H1 (cell line): Measurements from ENCODE around the gene KRTAP10-7. TPM values are rescaled to one million over a fixed set of nuclear protein-coding genes. Genes with fewer than 3 reads are reported as not detected.
A peak's percentile ranks its signal among the peaks of the same experiment; 100 is the strongest.

ENCODE experiments used
- CTCF ChIA-PET: fragments of 300-600 bp; sonication (Branson Sonifier 250); formaldehyde crosslinking; loops from one replicate; lab custom pipeline; 2021; ENCODE audit not compliant: partially characterized antibody; lab: Charles Lee
- POLR2A ChIA-PET: fragments of 300-600 bp; sonication (Branson Sonifier 250); formaldehyde crosslinking; loops from one replicate; lab custom pipeline; 2021; ENCODE audit warnings: inconsistent platforms; ENCODE audit not compliant: partially characterized antibody; lab: Charles Lee
- DNase-seq, 2 experiments: peaks; one replicate each; pipeline versions ENCODE4 v3.0.0 to v3.0.0-alpha.2; 2010 to 2022; ENCODE audit warnings: low spot score in 2 of 2, low read depth in 1 of 2, mixed read lengths in 1 of 2
- FAIRE-seq: peaks from 2 replicates; lab custom pipeline; 2011; peaks lifted over from hg19 to GRCh38; lab: Jason Lieb, UNC
- H2AFZ ChIP-seq: 2 replicates; pipeline ENCODE4 v1.8.1; 2012; ENCODE audit warnings: low read length, inconsistent platforms
- H2AK5ac ChIP-seq: 2 replicates; pipeline ENCODE4 v1.6.1; 2013; ENCODE audit warnings: low read depth, low read length
- H2BK120ac ChIP-seq: replicated peaks from 2 replicates; pipeline ENCODE3; 2013; ENCODE audit warnings: low read depth, low read length, inconsistent platforms
- H2BK12ac ChIP-seq: 2 replicates; pipeline ENCODE4 v1.6.1; 2013; ENCODE audit warnings: low read depth, low read length
- H2BK15ac ChIP-seq: 2 replicates; pipeline ENCODE4 v1.6.1; 2013; ENCODE audit warnings: low read length
- H2BK20ac ChIP-seq: 2 replicates; pipeline ENCODE4 v1.6.1; 2013; ENCODE audit warnings: low read length
- H2BK5ac ChIP-seq: 2 replicates; pipeline ENCODE4 v1.6.1; 2013; ENCODE audit warnings: low read depth, low read length
- H3K14ac ChIP-seq: 2 replicates; pipeline ENCODE4 v1.6.1; 2013; ENCODE audit warnings: inconsistent platforms; ENCODE audit not compliant: insufficient read length
- H3K18ac ChIP-seq: 2 replicates; pipeline ENCODE4 v1.6.1; 2013; ENCODE audit warnings: low read length; ENCODE audit errors: extremely low read depth
- H3K23ac ChIP-seq: 2 replicates; pipeline ENCODE4 v1.6.1; 2013; ENCODE audit warnings: inconsistent platforms; ENCODE audit not compliant: insufficient read length
- H3K23me2 ChIP-seq: 2 replicates; pipeline ENCODE4 v1.6.1; 2013; ENCODE audit warnings: low read depth, low read length
- H3K27ac ChIP-seq: 2 replicates; pipeline ENCODE4 v1.6.1; 2011; ENCODE audit warnings: low read depth, low read length, inconsistent platforms
- H3K27me3 ChIP-seq, 4 experiments: replicated peaks in 1 of 4; 1 replicate in 1 of 4; 2 replicates in 3 of 4; pipeline versions ENCODE4 v1.6.1 to v1.8.1; 2011 to 2013; ENCODE audit warnings: low read length in 3 of 4, mild to moderate bottlenecking in 3 of 4, inconsistent platforms in 2 of 4, mixed read lengths in 2 of 4, moderate library complexity in 1 of 4; ENCODE audit not compliant: control insufficient read depth in 3 of 4, insufficient read depth in 3 of 4; ENCODE audit errors: extremely low read depth in 1 of 4
- H3K36me3 ChIP-seq, 4 experiments: 2 replicates each; pipeline versions ENCODE4 v1.6.1 to v1.8.1; 2011 to 2013; ENCODE audit warnings: mild to moderate bottlenecking in 4 of 4, low read length in 3 of 4, moderate library complexity in 2 of 4, control low read depth in 1 of 4, inconsistent platforms in 1 of 4; ENCODE audit not compliant: insufficient read depth in 4 of 4, control insufficient read depth in 2 of 4
- H3K4ac ChIP-seq: replicated peaks from 2 replicates; pipeline ENCODE3; 2013; ENCODE audit warnings: low read length, low read depth, mixed read lengths, inconsistent platforms; ENCODE audit not compliant: insufficient read length
- H3K4me1 ChIP-seq, 4 experiments: replicated peaks in 1 of 4; 1 replicate in 1 of 4; 2 replicates in 3 of 4; pipeline versions ENCODE4 v1.6.1 to v1.8.1; 2011 to 2013; ENCODE audit warnings: low read length in 3 of 4, inconsistent platforms in 2 of 4, mixed read lengths in 1 of 4; ENCODE audit not compliant: insufficient read depth in 4 of 4, control insufficient read depth in 3 of 4
- H3K4me2 ChIP-seq, 2 experiments: 2 replicates each; pipeline versions ENCODE4 v1.6.1 to v1.8.1; 2011 to 2013; ENCODE audit warnings: low read depth in 2 of 2, low read length in 2 of 2, control low read depth in 1 of 2, inconsistent platforms in 1 of 2, mild to moderate bottlenecking in 1 of 2; ENCODE audit not compliant: insufficient read depth in 1 of 2
- H3K4me3 ChIP-seq, 4 experiments: fragments of 200-600, 300-600 bp in 1 of 4; sonication (generic), shearing (Covaris generic), sonication (Bioruptor Twin) in 1 of 4; 2 replicates each; pipeline versions ENCODE4 v1.5.1 to v1.8.1; 2011 to 2016; ENCODE audit warnings: low read length in 4 of 4, low read depth in 3 of 4, control low read depth in 2 of 4, inconsistent platforms in 2 of 4, mild to moderate bottlenecking in 2 of 4, mixed read lengths in 1 of 4, moderate library complexity in 1 of 4; ENCODE audit not compliant: insufficient read depth in 2 of 4; ENCODE audit errors: extremely low read depth in 1 of 4
- H3K56ac ChIP-seq: replicated peaks from 2 replicates; pipeline ENCODE3; 2013; ENCODE audit warnings: low read depth, mild to moderate bottlenecking, mixed read lengths, low read length, inconsistent platforms; ENCODE audit not compliant: insufficient read length
- H3K79me1 ChIP-seq: 2 replicates; pipeline ENCODE4 v1.6.1; 2013; ENCODE audit warnings: low read depth, low read length, control low read depth
- H3K79me2 ChIP-seq, 2 experiments: 2 replicates each; pipeline versions ENCODE4 v1.6.1 to v1.8.1; 2012 to 2013; ENCODE audit warnings: low read length in 2 of 2, mild to moderate bottlenecking in 2 of 2, inconsistent platforms in 1 of 2; ENCODE audit not compliant: insufficient read depth in 2 of 2, control insufficient read depth in 1 of 2
- H3K9ac ChIP-seq, 4 experiments: replicated peaks in 1 of 4; 1 replicate in 1 of 4; 2 replicates in 3 of 4; pipeline versions ENCODE4 v1.6.1 to v1.8.1; 2011 to 2013; ENCODE audit warnings: low read depth in 3 of 4, low read length in 3 of 4, control low read depth in 2 of 4, mild to moderate bottlenecking in 2 of 4, moderate library complexity in 2 of 4, inconsistent platforms in 1 of 4; ENCODE audit errors: extremely low read depth in 1 of 4
- H3K9me3 ChIP-seq, 2 experiments: 2 replicates each; pipeline versions ENCODE4 v1.6.1 to v1.8.1; 2012 to 2013; ENCODE audit warnings: mild to moderate bottlenecking in 2 of 2, moderate library complexity in 2 of 2, control low read depth in 1 of 2, inconsistent platforms in 1 of 2, low read depth in 1 of 2, low read length in 1 of 2, mixed read lengths in 1 of 2; ENCODE audit not compliant: insufficient read depth in 2 of 2
- H4K20me1 ChIP-seq, 2 experiments: replicated peaks in 1 of 2; 2 replicates each; pipeline versions ENCODE3 to v1.8.1; 2011 to 2013; ENCODE audit warnings: inconsistent platforms in 2 of 2, low read length in 2 of 2, mild to moderate bottlenecking in 1 of 2; ENCODE audit not compliant: insufficient read depth in 2 of 2, control insufficient read depth in 1 of 2
- H4K5ac ChIP-seq: 2 replicates; pipeline ENCODE4 v1.6.1; 2013; ENCODE audit warnings: low read length, low read depth, mixed read lengths, inconsistent platforms; ENCODE audit not compliant: insufficient read length
- H4K8ac ChIP-seq: 2 replicates; pipeline ENCODE4 v1.8.0; 2013; ENCODE audit warnings: mild to moderate bottlenecking, moderate library complexity, low read length, inconsistent platforms; ENCODE audit not compliant: insufficient read depth; ENCODE audit errors: extremely low read depth
- H4K91ac ChIP-seq: replicated peaks from 2 replicates; pipeline ENCODE3; 2013; ENCODE audit warnings: low read length, mixed read lengths, inconsistent platforms; ENCODE audit not compliant: insufficient read length
- ASH2L ChIP-seq: fragments of 200-600, 300-600 bp; sonication (generic); IDR thresholded peaks from one replicate; pipeline ENCODE4 v1.7.1; 2017; ENCODE audit warnings: low read length
- POLR2AphosphoS5 ChIP-seq: IDR thresholded peaks from 2 replicates; pipeline ENCODE4 v1.6.1; 2011; ENCODE audit warnings: low read depth, low read length
- SIRT6 ChIP-seq: IDR thresholded peaks from one replicate; pipeline ENCODE4 v1.7.1; 2012; ENCODE audit warnings: low read length, inconsistent platforms
- WGBS, 2 experiments: shearing (Covaris generic) in 1 of 2; methylation state at CpG; one replicate each; pipeline versions ENCODE4 v1.1.6 to v1.1.7; 2013 to 2015; ENCODE audit warnings: low lambda C conversion rate in 2 of 2, mixed read lengths in 2 of 2, inconsistent platforms in 1 of 2, low coverage in 1 of 2, missing lambda C conversion rate in 1 of 2; ENCODE audit not compliant: insufficient replicate concordance in 2 of 2, insufficient coverage in 1 of 2, insufficient read length in 1 of 2; ENCODE audit errors: extremely low coverage in 1 of 2, missing lambda C conversion rate in 1 of 2; 5-methylcytosine and 5-hydroxymethylcytosine counted together
- polyA plus RNA-seq, 7 experiments: library from polyadenylated mRNA; depleted of rRNA in 3 of 7; stranded (reverse) in 5 of 7; unstranded in 2 of 7; fragments of >200 nt in 5 of 7; fragments of 200-250 nt in 2 of 7; gene quantifications; 1 replicate in 5 of 7; 2 replicates in 1 of 7; 4 replicates in 1 of 7; pipeline versions ENCODE4 v1.2.1 to v1.2.3, GENCODE V29; 2011 to 2013; ENCODE audit warnings: missing spikeins in 2 of 7, mixed read lengths in 2 of 7
- total RNA-seq: library from RNA; stranded (reverse); fragmentation: NEBNext Ultra II Directional; extraction: Animal tissue kit (Norgen Biotek cat#: 25700); gene quantifications from 2 replicates; pipeline ENCODE4 v1.2.1, GENCODE V29; 2021

The KRTAP10-7 gene
- total and polyA plus RNA-seq, 2 of the 8 experiments (the other 6 are each of a cell fraction or from before 2014, with no cell fraction given): not detected

DNA sequence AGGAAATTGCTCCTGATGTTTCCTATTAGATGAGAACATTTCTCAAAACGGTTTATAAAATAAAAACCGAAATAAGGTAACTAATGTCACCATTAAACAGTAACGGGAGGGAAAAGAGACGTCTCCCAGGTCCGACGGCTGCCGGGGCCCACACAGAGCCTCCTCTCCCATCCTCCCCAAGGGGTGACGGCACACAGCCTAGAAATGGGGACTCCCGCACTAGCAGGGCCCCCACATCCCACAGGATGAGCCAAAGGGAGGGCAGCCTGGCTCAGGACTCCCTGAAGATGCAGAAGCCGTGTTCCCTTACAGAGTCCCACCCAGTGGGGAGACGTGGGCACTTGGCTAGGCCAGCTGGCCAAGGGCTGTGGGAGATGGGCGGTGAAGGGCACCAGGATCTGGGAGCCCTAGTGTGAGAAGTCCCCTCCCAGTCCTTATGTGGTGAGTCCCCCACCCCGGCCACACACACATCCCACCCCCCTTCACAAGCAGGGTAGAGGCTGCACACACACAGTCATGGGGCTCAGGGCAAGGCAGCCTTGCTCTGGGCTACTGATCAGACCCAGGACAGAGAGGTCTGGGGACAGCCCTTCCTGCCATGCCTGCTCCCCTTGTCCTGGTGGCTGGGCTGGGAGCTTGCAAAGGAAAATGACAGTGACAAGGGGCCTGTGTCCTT lies 45.1 kb upstream of the KRTAP10-7 start:
- Histone ChIP-seq H3K4ac (peak overlapping the region; percentile 72), H2BK5ac (no peak overlapping the region), H2BK20ac (no peak overlapping the region), H3K4me3 (no peak overlapping the region), H3K79me2 (no peaks in the 10 kb centered on the region), H3K18ac (no peak overlapping the region), H2AFZ (no peak overlapping the region), H2BK12ac (peak overlapping the region; percentile 60; the same call in 1 of the 2 replicates), H4K8ac (no peak overlapping the region), H3K4me1 (peaks cover 2 to 16% (median 11%) of the 10 kb centered on the region in 4 experiments), H4K91ac (no peak overlapping the region), H3K79me1 (no peaks in the 10 kb centered on the region; the same call in 1 of the 2 replicates), H3K56ac (no peak overlapping the region), H3K36me3 (no peaks in the 10 kb centered on the region), H4K5ac (no peak overlapping the region), H2BK15ac (no peak overlapping the region), H3K14ac (no peak overlapping the region), H3K9me3 (no peaks in the 10 kb centered on the region), H2BK120ac (no peak overlapping the region), H2AK5ac (no peak overlapping the region), H3K23ac (no peak overlapping the region), H4K20me1 (no peaks in the 10 kb centered on the region), H3K4me2 (no peak overlapping the region), H3K27me3 (no peaks in the 10 kb centered on the region), H3K23me2 (no peaks in the 10 kb centered on the region), H3K9ac (no peak overlapping the region), H3K27ac (no peak overlapping the region)
- ChIA-PET POLR2A (no interaction called here), CTCF (interaction anchor here (0.8 kb wide), 1 partner anchor 25 kb away, joined by 4 read pairs; the partner anchor contains the start of gene KRTAP10-5)
- 75% methylated on average over 12 of the region's 13 CpGs; no CpG with 5 or more reads in 1 of the 2 experiments for WGBS, 2 experiments
- FAIRE-seq (no peak), DNase-seq (peak in 1 of 2 experiments; percentile 39)
- no peak for TF ChIP-seq SIRT6
- TF ChIP-seq ASH2L: no peak
- no peak for TF ChIP-seq POLR2AphosphoS5
